ENCODE measurements around the gene BTN3A1.

The BTN3A1 gene

DNA sequence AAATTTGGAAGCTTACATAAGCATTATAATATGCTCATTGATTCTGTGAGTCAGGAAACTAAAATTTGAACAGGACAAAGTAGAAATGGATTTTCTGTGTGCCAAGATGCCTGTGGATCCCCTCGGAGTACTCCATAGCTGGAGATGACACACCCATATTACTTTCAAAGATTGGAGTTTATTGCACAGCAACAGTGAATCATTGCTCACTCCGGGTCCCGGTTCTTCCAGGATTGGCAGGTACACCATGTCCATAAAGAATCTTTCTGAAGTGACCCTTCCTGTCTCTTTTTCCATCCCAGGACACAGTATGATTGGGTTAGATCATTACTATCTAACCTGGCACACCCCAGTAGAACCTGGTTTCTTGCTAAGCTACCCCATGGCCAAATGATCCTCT, 21.8 kb upstream of the BTN3A1 start:
- no peak for DNase-seq

DNA sequence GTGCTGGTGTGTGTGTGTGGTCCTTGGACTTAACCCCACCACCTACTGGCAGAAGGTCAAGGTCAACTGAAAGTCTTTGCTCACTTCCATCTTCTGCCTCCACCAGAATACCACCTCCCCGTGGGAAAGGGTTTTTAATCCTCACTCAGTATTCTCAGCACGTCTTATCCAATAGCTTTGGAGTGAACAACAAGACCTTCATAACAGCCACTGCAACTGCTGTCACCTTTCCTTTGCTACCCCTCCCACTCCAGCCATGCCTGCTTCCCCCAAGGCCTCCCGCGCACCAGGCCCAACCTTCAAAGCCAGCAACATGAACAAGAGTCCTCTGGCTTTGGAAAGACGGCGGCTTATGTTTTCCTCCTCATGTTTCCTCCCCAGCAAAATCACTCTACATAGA, 20.0 kb upstream of the BTN3A1 start:
- DNase-seq: no peak

DNA sequence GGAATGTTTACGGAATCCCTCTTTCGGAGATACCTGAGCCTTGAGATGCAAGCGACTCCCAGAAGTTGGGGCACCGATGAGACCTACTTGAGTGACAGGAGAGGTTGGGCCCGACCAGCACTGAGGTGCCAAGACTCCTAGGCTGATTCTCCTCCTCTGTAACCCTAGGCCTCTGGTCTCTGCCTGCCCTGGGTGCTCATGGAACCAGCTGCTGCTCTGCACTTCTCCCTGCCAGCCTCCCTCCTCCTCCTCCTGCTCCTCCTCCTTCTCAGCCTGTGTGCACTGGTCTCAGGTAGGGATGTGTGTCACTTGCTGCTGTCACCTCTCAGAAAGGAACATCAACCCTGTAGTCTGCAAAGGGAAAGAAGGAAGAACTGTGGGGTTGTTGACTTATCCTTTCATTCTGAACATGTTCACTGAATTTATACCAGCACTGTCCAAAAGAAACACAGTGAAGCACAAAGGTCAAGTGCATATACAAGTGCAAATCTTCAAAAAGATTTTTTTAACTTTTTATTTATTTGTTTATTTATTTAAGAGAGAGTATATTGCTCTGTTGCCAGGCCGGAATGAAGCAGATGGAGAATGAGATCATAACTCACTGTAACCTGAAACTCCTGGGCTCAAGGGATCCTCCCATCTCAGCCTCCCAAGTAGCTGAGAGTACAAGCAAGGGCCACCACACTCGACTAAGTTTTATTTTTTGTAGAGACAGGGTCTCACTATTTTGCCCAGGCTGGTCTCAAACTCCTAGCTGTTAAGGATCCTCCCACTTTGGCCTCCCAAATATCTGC, 18.3 kb upstream of the BTN3A1 start:
- DNase-seq: peak; percentile 72

DNA sequence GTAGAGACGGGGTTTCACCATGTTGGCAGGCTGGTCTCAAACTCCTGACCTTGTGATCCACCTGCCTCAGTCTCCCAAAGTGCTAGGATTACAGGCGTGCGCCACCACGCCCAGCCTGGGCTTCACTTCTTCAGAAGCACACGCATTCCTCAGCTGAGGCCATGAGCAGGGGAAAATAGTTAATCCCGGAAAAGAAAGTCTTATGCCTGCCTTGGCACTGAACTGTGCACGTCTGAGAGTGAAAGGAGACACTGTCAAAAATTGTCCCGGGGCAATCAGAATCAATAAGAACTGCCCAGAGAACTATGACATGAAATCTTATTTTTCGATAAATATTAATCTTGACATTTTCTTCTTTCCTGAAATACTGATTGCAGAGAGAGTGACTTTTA, 16.3 kb upstream of the BTN3A1 start:
- DNase-seq: no peak

DNA sequence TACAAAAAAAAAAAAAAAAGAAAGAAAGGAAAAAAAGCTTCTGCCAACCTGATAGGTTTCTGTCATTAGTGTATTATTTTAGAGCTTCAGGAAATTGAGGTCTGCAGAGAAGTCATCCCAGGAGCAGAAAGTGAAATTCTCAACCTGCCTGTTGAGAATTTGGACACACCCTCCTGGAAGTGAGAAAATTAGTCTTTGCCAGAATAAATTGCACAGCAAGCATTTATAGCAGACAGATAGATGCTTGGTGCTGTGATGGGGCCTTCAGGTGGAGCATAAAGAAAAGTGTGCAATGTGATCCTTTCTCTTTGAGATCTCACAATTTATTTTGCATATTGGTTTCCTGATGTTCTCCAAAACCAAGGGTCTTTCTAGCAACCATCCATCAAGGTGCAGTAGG, 14.5 kb upstream of the BTN3A1 start:
- no peak for DNase-seq

DNA sequence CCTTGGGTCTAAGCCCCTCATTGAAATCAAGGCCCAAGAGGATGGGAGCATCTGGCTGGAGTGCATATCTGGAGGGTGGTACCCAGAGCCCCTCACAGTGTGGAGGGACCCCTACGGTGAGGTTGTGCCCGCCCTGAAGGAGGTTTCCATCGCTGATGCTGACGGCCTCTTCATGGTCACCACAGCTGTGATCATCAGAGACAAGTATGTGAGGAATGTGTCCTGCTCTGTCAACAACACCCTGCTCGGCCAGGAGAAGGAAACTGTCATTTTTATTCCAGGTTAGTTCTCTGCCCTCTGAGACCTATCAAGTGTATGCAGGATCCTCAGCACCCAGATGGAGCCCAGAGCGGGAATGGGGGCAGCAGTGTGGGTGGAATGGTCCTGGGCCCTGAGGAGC, 14.1 kb upstream of the BTN3A1 start:
- no peak for DNase-seq

DNA sequence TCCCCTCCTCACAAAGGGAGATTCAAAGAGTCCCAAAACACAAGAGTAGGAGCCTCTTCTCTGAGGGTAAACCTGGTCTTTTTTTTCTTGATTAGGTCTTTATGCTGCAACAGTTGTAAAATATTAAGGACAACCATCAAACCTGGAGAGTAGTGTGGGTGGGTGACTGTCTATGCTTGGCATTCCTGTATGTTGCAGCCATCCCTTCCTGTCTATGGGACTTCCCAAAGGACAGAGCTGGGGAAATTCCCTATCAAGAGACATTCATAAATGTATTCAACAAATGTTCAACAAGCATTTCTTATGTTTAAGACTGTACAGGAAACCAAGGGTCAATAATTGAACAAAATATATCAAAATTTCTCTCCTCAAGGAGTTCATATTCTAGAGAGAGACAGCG, 13.6 kb upstream of the BTN3A1 start:
- DNase-seq: no peak

DNA sequence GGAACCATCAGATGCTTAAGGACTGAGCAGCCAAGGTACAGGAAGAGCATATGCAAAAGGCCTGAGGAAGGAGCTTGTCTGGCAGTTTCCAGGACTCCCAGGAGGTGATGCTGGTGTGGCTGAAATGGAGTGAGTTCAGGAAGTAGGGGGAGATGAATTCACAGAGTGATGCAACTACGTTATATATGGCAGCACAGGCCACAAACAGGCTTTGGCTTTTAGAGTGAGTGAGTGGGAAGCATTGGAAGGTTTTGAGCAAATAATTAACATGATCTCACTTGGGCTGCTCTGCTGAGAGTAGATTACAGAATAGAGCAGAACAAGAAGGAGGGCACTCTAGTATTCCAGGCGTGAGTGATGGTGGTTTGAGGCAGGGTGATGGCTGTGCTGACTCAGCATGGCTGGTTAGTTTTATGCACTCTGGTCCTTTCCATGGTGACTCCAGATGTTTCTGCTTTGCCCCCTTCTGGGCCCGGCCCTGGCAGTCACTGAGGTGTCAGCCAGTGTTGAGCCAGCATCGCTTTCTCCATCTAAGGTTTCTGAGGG, 12.7 kb upstream of the BTN3A1 start:
- DNase-seq: no peak

DNA sequence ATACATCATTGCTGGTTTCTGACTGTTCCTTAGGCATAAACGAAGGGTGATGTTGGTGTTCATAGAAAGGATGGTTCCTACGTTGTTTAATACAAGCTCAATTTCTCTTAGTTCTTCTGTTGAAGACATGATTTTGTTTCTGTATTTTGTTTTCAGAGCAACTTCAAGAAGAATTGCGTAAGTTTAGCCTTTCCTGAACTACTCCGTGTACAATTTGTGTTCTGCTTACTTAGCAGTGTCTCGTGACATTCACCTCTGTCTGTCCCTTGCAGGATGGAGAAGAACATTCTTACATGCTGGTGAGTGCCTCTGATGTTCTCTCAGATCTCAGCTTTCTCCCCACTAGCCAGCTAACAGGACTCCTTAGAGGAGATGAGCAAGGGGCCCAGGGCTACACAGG, 11.5 kb upstream of the BTN3A1 start:
- no peak for DNase-seq

DNA sequence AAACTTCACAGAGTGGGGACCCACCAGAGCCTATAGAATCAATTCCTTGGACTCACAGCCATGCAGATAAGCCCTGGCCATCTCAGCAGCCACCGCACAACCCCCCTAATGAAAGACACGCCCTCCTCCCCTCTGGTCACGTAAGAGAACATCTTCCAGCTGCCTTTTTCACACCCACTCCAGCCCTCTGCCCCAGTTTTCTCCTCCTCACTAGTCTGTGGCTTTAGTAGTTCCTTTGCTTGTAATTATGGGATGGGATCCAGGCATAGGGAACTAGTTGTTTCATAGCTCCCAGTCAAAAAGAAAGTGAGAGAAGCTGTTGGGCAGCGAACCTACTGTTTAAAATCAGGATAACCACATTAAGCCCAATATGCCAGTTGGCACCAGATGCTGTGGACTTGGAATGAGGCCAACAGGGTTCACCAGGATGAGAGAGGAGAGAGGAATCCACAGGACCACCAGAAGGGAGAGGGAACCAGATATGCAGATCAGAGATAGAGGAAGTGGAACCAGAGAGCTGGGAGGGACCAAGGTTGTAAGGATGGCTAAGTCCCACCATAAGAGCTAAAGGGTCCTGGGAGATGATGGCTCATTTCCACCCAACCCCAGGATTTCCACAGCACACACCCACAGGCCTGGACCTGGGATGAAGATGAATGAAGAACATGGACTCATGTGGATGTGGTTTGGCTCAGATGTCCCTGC, 9.0 kb upstream of the BTN3A1 start:
- no peak for DNase-seq

DNA sequence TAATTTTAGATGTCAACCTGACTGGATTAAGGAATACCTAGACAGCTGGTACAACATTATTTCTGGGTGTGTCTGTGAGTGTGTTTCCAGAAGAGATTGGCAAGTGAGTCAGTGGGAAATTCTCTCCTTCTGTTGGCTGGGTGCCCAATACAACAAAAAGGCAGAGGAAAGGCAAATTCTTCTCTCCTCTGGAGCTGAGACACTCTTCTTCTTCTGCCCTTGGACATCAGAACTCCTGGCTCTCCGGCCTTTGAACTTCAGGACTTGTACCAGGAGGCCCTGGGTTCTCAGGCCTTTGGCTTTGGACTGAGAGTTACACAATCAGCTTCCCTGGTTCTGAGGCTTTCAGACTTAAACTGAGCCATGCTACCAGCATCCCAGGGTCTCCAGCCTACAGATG, 7.8 kb upstream of the BTN3A1 start:
- peak; percentile 67 for DNase-seq

DNA sequence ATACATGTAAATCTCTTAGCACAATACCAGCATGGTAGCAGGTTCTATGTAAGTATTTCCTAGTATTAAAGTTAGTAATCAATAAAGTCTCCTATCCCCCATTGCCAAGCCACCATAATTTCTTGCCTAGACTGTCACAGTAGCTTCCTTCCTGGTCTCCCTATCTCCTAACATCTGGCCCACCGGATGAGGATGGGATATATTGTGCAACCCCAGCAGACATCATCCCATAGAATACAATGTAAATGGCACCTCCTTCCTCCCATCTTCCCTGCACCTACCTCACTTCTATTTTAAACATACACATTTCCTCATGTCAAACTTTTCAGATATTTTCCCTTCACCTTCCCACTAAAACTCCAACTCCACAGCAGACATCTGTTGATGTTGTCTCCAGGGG, 3.5 kb upstream of the BTN3A1 start:
- no peak for DNase-seq

DNA sequence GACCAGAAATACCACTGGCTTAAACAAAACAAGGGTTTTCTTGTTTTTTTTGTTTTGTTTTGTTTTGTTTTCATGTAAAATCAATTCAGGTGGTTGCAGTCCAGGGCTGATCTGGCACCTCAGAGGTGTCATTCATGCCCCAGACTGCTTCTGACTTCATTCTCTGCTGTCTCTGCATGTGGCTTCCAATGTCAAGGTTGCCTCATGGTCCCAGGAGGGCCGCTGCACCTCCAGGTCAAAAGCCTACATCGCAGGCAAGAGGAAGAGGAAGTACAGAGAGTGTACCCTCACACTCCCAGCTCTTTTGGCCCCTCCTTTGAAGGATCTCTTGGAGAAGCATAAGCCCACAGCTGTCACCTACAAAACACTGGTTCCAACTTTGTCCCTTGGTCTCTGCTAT, 1.4 kb upstream of the BTN3A1 start:
- DNase-seq: no peak

DNA sequence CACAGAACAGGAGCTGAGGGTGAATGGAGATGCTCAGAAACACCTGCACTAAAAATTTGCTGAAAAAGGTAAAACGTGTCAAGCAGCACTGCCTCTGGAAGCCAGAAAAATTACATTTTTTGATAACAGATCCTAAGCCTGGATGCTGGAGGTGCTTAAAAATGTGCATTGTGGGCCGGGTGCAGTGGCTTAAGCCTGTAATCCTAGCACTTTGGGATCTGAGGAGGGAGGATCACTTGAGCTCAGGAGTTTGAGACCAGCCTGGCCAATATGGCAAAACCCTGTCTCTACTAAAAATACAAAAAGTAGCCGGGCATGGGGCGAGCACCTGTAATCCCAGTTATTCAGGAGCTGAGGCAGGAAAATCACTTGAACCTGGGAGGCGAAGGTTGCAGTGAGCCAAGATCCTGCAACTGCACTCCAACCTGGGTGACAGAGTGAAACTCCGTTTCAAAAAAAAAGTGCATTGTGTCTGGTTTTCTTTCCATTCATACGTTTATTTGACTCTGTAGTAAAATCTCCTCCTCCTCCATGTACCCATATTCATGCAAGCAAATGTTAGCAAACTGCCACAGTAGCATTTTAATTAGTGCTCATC, 587 bp upstream of the BTN3A1 start:
- no peak for DNase-seq

DNA sequence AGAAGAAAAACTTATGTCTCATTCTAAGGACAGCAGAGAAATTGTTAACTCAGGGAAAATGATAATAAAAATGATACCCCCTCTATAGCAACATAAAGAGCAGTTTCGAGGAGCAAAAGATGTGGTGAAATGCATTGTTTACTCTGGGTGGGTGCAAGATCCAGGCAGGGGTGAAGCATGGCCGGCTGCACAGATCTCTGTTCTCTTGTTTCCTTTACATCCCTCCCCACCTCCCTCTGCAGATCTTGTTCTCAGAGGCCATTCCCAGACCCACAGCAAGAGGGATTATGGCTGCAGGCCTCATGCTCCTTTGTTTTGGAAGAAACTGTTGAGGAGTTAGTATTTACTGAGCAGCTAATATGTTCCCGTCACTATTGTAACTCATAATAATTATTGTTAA, 1.8 kb downstream of the BTN3A1 start:
- DNase-seq: no peak

DNA sequence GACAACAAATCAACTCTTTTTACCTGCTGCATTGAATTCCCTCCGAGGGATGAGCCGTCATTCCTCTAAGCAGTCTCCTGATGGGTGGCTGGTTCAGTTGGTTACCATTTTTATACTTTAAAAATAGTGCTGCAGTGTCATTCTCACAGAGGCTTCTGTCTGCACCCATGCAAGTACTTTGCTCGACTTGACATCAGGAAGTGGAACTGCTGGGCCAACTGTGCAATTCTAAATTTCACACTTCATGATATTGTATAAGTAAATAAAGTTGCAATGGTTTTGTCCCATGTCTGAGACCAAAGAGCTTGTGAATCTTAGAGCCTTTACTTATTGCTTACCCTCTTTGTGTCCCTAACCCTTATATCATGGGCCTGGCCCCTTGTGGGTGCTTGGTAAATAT, 2.5 kb downstream of the BTN3A1 start:
- DNase-seq: no peak

DNA sequence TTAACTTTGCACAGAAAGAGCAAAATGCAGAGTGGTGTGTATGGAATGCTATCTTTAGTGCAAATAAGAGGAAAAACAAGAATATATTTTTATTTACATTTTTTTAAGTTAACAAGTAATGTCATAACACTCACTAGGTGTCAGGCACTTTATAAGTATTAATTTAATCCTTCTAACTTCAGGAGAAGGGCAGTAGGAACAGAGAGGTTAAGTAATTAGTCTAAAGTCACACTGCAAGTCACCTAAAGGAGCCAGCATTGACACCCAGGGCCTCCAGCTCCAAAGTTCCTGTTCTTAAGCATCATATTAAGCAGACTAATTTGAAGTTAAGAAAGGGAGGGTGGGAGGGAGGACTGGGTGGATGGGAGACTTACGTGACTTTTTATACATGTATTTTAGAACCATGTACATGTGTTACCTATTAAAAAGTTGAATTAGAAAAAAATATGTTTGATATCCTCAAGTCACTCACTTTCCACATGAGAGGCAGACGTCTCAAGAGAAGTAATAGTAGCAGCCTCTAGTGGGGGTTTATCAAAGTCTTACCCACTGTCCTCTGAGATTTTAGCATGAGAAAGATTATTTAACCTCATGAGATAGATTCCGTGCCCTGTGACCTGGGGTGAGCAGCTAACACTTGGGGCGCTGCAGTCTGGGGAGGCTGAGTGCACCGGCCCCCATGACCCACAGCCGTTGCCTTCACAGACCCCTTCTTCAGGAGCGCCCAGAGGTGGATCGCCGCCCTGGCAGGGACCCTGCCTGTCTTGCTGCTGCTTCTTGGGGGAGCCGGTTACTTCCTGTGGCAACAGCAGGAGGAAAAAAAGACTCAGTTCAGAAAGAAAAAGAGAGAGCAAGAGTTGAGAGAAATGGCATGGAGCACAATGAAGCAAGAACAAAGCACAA, 7.0 kb downstream of the BTN3A1 start:
- no peak for DNase-seq

DNA sequence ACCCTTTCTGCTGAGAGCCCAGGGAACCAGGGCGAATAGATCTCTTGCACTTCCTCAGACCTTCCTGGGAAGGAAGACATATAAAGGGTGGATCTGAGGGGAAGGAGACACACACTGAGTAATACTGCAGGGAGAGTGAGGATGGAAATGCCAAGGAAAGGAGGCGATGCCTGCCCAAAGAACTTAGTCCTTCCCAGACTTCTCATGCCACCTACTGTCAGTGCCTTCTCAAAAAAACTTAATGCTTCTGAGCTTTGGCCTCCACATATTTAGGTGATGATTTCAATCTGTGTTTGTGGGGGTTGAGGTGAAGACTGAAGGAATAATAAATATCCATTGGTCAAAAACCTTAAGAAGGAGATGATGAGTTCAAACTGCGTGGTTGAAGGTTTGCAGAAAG, 9.7 kb downstream of the BTN3A1 start:
- peak; percentile 29 for DNase-seq

DNA sequence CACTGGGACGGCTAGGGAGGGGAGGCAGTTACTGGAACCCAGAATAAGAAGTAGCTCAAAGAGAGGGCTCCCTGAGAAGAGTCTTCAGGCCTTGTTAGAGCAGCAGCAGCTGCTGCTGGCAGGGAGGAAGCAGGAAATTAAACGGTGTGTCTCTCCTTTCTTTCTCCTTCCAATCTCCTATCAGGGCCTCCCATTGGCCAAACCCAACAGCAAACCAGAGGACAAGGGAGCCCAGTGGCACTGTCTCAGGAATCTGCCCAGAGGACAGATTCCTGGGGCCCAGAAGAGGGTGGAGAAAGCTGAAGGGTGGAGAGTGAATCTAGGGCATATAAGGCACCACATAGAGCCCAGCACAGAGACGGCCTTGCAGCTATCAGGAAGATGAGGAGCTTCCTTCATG, 10.2 kb downstream of the BTN3A1 start:
- no peak for DNase-seq

DNA sequence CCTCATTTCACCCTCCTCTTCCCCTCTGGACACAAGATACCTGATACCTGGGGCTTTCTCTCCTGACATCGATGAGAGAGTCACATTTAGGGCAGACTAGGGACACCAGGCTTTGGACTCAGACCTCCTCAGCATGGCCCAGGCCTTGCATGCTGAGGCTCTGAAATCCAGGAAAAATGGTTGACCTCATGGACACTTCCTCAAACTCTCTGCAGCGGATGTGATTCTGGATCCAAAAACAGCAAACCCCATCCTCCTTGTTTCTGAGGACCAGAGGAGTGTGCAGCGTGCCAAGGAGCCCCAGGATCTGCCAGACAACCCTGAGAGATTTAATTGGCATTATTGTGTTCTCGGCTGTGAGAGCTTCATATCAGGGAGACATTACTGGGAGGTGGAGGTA, 10.9 kb downstream of the BTN3A1 start:
- no peak for DNase-seq

DNA sequence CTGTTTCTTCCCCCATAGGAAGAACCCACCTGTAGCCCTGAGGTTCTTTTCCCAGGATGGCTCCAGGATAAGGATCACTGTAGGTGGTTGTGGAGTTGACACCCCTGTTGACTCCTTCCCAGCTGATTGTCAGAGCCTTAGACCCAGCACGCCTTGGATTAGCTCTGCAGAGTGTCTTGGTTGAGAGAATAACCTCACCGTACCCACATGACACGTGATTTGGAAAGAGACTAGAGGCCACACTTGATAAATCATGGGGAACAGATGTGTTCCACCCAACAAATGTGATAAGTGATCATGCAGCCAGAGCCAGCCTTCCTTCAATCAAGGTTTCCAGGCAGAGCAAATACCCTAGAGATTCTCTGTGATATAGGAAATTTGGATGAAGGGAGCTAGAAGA, 12.2 kb downstream of the BTN3A1 start:
- DNase-seq: no peak

DNA sequence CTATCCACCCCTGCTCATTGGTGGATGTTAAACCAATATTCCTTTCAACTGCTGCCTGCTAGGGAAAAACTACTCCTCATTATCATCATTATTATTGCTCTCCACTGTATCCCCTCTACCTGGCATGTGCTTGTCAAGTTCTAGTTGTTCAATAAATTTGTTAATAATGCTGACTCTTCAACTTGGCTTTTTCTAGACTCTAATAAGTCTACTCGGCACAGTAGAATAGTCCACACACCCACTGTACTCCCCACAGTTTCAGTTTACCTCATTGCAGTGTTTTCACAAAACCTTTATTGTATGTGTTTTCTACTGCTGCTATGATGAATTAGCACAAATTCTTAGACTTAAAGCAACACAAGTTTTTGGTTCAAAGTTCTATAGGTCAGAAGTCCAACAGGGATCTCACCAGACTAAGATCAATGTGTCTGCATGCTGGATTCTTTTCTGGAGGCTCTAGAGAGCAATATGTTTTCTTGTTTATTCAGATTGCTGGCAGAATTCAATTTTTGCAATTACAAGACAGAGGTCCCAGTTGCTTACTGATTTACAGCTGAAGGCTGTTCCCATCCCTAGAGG, 13.1 kb downstream of the BTN3A1 start:
- no peak for DNase-seq

DNA sequence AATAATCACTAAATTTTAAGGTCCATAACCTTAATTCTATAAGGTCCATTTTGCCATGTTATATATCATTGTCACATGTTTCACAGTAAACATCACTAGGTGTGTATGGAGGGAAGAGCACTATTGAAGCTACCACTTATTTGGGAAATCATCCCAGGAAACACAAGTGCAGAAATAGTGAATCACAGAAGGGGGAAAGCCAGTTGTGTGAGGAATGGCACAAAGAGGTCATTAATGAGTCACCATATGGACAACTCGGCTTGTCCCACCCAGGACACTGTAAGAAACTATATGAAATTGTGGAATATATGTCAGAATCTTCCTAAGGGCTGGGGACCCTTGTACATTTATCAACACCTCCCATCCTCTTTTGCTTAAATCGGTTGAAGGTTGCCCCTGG, 13.7 kb downstream of the BTN3A1 start:
- DNase-seq: no peak

Measured in HCEC 1CT (cell line).